22Rv1 (cell line): Measurements from ENCODE around the gene B4GALT5.

ENCODE experiments used
- ZFX ChIP-seq: fragments of 450-650 bp; IDR thresholded peaks from 2 replicates; pipeline ENCODE4 v1.6.1; 2017; ENCODE audit warnings: antibody characterized with exemption, borderline replicate concordance
- TF ChIP-seq, protein P1 (sequence below): fragments of 450-650 bp; IDR thresholded peaks from 2 replicates; pipeline ENCODE4 v1.5.1; 2017; ENCODE audit warnings: mild to moderate bottlenecking

DNA sequence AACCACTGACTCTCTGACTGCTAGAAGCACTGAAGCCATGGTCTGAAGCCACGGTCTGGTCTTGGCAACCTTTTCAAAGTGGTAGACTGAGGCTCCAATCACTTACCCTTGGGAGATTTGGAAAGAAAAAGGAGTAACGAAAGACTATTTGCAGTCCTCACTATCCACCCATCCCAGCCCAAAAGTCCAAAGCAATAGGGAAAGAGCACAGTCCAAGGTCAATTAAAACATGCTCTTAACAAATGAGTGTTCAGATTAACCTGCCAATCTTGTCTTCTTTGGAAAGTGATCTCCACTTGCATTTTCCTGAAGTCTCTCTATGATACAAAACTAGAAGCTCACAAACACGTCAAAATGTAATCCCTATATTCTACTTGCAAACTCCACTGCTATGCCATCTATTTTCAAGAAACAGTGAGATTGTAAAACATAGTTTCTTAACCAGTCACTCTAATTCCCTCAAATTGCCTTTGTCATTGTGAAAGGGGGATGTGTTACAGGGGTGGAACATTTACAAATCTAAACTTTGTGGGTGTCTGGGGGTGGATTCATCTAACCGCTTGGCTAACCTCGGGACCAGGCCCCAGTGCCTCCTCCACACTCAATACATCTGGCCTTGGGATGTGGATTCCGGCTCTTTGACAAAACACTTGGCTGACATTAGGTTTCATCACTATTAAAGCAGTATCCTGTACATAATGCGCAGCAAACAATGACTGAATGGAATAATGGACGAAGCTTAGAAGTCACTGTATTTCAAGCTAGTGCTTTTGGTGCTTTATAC lies 56.4 kb downstream of the B4GALT5 start:
- TF ChIP-seq, protein P1, sequence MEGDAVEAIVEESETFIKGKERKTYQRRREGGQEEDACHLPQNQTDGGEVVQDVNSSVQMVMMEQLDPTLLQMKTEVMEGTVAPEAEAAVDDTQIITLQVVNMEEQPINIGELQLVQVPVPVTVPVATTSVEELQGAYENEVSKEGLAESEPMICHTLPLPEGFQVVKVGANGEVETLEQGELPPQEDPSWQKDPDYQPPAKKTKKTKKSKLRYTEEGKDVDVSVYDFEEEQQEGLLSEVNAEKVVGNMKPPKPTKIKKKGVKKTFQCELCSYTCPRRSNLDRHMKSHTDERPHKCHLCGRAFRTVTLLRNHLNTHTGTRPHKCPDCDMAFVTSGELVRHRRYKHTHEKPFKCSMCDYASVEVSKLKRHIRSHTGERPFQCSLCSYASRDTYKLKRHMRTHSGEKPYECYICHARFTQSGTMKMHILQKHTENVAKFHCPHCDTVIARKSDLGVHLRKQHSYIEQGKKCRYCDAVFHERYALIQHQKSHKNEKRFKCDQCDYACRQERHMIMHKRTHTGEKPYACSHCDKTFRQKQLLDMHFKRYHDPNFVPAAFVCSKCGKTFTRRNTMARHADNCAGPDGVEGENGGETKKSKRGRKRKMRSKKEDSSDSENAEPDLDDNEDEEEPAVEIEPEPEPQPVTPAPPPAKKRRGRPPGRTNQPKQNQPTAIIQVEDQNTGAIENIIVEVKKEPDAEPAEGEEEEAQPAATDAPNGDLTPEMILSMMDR: no peak
- no peak for TF ChIP-seq ZFX
